Rectal smooth muscle tissue (tissue), 1 donor: ENCODE data around the gene NXPH4.

Source experiments
- H3K27ac ChIP-seq: one replicate; pipeline ENCODE4 v1.7.0; 2013; ENCODE audit warnings: low read depth, low read length, inconsistent platforms
- H3K27me3 ChIP-seq: one replicate; pipeline ENCODE4 v1.7.0; 2013; ENCODE audit warnings: low read length; ENCODE audit not compliant: control insufficient read depth, insufficient read depth
- H3K36me3 ChIP-seq: one replicate; pipeline ENCODE4 v1.7.0; 2013; ENCODE audit warnings: low read length; ENCODE audit not compliant: control insufficient read depth, insufficient read depth
- H3K4me1 ChIP-seq: one replicate; pipeline ENCODE4 v1.7.0; 2013; ENCODE audit warnings: low read length; ENCODE audit not compliant: control insufficient read depth, insufficient read depth
- H3K4me3 ChIP-seq: one replicate; pipeline ENCODE4 v1.7.0; 2013; ENCODE audit warnings: low read length
- H3K9ac ChIP-seq: one replicate; pipeline ENCODE4 v1.7.0; 2013; ENCODE audit warnings: low read length

Gene NXPH4

DNA sequence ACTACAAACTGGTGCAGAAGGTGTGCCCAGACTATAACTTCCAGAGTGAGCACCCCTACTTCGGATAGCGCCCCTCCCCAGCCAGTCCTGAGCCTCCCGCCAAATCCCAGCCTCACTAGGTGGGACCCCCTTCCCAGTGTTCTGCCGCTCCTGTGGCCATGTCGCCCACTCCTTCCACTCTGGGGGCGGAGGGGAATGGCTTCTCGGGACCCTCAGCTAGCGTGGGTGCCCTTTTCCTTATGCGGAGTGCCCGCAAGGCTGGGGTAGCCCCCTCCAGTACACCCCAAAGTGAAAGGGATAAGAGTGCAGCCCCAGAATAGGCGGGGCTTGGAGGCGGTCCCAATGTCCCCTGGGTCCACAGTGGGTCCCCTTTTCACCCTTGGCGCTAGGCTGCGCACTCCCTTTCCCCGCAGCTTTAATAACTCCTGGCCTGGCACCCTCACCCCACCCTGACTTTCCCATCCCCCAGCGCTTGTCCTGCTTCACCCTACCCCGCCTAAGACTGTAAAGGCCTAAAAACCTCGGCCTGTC is 9.2 kb downstream of the NXPH4 start:
- Histone ChIP-seq H3K4me3 (no peak overlapping the region), H3K27ac (no peak overlapping the region), H3K27me3 (peaks cover 50% of the 10 kb centered on the region), H3K4me1 (no peaks in the 10 kb centered on the region), H3K36me3 (no peaks in the 10 kb centered on the region), H3K9ac (no peak overlapping the region)

DNA sequence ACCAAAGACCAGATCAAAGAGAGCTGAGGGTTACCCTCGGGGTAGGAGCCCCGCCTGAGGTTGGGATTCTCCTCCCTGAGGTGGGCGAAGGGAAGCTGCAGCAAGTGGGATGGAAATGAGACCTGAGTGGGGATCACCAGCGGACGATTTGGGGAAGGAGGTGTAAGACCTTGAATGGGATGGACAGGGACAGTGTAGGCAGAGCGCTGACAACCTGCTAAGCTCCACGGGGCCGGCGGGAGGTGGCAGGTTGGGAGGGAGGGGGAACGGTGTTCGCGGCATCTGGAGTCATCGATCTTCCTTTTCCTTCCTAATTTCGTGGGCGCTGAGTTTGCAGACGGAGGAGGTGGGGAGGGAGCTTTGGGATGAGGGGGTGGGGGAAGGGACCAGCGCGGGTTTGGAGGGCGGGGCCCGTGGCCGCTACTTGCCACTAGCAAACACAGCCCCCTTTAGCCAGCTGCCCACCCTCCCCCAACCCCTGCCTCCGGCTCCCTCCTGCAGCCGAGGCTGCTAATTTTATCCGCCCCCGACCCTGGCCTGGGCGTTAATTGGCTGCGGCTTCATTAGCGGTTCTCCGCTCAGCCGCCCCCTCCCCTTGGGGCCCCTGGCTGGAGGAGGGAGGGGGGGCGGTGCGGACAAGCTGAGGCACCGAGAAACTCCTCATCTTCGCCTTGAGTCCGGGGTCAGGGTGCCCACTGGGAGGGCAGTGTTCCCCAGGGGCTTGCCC is 10.2 kb downstream of the NXPH4 start:
- Histone ChIP-seq H3K36me3 (peaks cover 4% of the 10 kb centered on the region), H3K27me3 (peaks cover 40% of the 10 kb centered on the region), H3K27ac (no peak overlapping the region), H3K4me1 (no peaks in the 10 kb centered on the region), H3K4me3 (no peak overlapping the region), H3K9ac (no peak overlapping the region)

DNA sequence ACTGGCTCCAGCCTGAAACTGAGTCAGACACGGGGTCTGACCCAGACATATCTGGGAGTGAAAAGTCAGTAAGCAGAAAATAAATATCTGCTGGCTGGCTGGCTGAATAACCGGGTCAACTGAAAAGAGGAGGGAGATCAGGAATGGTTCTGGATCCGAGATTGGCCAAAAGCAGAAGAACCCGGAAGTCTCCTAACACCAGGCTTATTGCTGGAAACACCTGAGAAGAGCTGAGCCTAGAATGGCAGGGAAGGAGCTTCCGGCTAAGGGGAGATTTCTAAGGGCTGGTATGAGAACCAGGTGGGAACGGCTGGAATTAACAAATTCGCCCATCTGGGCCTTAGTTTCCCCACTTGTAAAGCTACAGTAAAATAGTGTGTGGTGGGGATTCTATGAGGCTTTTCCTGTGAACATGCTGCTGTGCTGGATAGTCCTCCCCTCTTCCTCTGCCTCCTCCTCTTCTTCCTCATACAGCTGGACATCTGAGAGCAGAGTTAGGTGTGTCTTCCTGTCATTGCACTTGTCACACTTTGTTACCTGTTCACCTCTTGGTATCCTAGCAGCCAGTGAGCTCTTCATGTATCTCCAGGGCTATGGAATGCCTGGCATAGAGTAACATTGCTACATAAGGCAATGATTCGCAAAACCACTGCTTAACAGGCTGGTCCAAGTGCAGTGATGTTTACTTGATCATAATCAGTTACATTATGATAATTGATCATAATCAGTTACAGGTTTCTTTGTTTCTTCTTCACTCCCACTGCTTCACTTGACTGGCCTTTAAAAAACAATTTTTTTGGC is 10.9 kb downstream of the NXPH4 start:
- Histone ChIP-seq H3K9ac (no peak overlapping the region), H3K36me3 (peaks cover 12% of the 10 kb centered on the region), H3K4me3 (no peak overlapping the region), H3K27me3 (peaks cover 33% of the 10 kb centered on the region), H3K4me1 (no peaks in the 10 kb centered on the region), H3K27ac (no peak overlapping the region)

DNA sequence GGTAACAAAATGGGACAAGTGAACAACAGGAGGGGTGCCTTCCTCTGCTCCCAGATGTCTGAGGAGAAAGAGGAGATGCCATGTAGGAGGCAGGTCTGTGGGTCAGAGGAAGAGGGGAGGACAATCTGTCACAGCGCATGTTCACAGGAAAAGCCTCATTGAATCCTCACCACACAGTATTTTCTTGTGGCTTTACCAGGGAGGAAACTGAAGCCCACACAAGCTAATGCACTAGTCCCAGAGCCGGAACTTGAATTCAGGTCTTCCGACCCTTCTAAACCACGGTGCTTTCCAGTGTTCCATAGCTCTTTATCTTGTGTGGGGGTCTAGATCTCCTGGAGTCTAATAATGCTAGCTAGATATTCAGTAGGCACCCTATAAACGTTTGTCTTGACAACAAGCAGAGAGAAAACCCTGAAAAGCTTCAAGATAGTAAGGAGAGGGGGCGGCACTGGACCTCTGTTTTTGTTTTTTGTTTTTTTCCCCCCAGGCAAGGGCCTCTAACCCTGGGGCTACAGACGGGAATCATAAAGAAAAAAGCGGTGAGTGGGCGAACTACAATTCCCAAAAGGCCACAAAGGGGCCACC is 12.5 kb downstream of the NXPH4 start:
- Histone ChIP-seq H3K4me1 (no peaks in the 10 kb centered on the region), H3K27me3 (peaks cover 18% of the 10 kb centered on the region), H3K36me3 (peaks cover 25% of the 10 kb centered on the region), H3K9ac (no peak overlapping the region), H3K4me3 (peak overlapping the region; percentile 77), H3K27ac (no peak overlapping the region)

DNA sequence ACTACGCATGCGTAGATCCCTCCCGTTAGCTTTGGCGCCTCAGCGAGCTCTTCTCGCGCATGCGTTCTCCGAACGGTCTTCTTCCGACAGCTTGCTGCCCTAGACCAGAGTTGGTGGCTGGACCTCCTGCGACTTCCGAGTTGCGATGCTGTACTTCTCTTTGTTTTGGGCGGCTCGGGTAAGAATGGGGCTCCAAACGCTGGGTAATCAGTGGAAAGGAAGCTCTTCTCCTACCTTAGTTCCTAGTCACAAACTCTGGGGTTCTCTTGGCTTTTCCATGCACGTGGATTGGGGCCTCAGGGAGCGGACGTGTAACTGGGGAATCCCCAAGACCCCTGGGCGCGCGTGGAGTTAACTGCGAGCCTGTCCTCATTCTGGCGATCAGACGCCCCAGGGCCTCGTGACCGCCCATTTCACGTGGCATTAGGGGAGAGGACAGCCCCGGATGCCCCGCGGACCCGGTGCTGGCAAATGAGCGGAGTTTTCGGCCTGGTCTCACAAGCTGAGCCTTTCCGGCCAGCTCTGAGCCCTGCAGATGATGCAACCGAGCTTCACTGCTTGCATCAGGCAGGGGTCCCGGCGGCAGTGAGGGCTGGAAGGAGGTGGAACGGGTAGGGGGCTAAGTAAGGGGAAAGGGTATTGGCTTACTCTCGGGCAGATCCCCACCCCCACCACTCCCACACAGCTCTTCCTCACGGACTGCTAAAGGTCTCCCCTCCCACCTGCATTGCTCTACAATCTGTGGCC is 13.2 kb downstream of the NXPH4 start, which contains the start of gene SHMT2:
Gene SHMT2 (plus strand): TSS at position 78 of the 747 bp plus-strand sequence. CDS start 68 bp downstream, at position 146.
- Histone ChIP-seq H3K4me3 (peak within 1 kb of the TSS; percentile 77), H3K27me3 (peaks cover 12% of the 10 kb centered on the region), H3K4me1 (no peaks in the 10 kb centered on the region), H3K36me3 (peaks cover 25% of the 10 kb centered on the region), H3K27ac (no peak within 1 kb of the TSS), H3K9ac (no peak within 1 kb of the TSS)

DNA sequence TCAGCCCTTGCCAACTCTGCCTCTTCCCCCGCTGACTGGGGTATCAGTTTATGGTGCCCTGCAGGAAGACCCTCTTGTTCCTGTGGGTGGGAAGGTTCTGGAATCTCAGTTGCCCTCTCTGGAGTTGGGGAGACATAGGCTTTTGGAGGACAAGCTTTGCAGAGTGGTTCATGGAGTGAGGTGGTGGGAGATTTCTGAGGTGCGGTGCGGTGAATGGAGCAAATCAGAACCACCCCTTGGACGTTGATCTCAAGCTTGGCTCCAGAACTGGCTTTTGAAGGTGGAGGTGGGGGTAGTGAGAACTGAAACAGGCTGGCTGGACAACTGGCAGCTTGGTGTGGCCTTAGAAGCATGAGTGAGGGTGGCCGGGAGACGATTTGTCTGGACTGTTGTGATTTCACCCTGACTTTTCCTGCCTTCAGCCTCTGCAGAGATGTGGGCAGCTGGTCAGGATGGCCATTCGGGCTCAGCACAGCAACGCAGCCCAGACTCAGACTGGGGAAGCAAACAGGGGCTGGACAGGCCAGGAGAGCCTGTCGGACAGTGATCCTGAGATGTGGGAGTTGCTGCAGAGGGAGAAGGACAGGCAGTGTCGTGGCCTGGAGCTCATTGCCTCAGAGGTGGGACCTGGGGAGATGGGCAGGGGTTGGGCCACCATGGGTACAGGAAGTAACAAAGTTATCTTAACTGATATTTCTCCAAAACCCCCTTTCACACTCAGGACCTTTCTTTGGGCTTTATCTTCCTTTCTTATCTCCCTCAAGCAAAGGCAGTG is 14.0 kb downstream of the NXPH4 start:
- peaks cover 25% of the 10 kb centered on the region for H3K36me3 ChIP-seq
- H3K27ac ChIP-seq: no peak overlapping the region
- no peak overlapping the region for H3K9ac ChIP-seq
- no peaks in the 10 kb centered on the region for H3K4me1 ChIP-seq
- peaks cover 11% of the 10 kb centered on the region for H3K27me3 ChIP-seq
- H3K4me3 ChIP-seq: peak overlapping the region; percentile 77

DNA sequence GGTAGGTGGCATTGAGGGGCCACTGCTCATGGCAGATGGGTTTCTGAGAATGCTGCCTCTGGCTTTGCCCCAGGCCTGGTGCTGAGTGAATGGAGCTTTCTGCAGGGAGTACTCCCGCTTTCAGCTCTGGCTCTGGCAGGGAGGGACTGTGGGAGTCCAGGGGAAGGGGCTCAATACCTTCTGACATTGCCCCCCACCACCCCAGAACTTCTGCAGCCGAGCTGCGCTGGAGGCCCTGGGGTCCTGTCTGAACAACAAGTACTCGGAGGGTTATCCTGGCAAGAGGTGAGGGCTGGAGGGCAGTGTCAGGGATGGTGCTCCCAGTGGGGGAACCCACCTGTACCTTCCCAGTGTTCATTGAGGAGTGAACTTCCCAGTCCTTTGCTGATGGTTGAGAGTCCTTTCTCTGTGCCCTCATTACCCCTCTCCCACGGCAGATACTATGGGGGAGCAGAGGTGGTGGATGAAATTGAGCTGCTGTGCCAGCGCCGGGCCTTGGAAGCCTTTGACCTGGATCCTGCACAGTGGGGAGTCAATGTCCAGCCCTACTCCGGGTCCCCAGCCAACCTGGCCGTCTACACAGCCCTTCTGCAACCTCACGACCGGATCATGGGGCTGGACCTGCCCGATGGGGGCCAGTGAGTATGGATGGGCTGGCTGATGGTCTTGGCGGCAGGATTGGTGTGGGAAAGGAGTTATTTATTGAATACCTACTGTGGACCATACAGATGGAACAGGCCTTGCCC is 14.9 kb downstream of the NXPH4 start:
- Histone ChIP-seq H3K4me3 (no peak overlapping the region), H3K27ac (no peak overlapping the region), H3K4me1 (no peaks in the 10 kb centered on the region), H3K27me3 (peaks cover 5% of the 10 kb centered on the region), H3K9ac (no peak overlapping the region), H3K36me3 (peaks cover 25% of the 10 kb centered on the region)

DNA sequence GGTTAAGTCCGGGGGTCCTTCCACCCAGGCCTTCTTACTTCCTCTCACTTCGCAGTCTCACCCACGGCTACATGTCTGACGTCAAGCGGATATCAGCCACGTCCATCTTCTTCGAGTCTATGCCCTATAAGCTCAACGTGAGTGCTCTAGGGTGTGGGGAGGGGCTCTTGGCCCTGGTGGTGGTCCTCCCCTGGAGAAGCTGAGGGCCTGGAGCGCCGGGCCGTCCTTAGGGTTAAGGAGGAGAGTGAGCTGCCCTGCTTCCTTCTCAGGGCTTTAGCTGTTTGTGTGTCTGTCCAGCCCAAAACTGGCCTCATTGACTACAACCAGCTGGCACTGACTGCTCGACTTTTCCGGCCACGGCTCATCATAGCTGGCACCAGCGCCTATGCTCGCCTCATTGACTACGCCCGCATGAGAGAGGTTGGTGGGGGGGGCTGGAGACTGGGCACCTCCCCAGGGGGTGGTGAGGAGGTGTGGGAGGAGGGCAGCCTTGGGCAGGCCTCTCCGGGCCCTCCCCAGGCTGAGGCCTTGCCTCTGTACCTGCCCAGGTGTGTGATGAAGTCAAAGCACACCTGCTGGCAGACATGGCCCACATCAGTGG is 15.7 kb downstream of the NXPH4 start:
- Histone ChIP-seq H3K27me3 (peaks cover 5% of the 10 kb centered on the region), H3K4me3 (no peak overlapping the region), H3K9ac (no peak overlapping the region), H3K4me1 (no peaks in the 10 kb centered on the region), H3K27ac (no peak overlapping the region), H3K36me3 (peaks cover 25% of the 10 kb centered on the region)

DNA sequence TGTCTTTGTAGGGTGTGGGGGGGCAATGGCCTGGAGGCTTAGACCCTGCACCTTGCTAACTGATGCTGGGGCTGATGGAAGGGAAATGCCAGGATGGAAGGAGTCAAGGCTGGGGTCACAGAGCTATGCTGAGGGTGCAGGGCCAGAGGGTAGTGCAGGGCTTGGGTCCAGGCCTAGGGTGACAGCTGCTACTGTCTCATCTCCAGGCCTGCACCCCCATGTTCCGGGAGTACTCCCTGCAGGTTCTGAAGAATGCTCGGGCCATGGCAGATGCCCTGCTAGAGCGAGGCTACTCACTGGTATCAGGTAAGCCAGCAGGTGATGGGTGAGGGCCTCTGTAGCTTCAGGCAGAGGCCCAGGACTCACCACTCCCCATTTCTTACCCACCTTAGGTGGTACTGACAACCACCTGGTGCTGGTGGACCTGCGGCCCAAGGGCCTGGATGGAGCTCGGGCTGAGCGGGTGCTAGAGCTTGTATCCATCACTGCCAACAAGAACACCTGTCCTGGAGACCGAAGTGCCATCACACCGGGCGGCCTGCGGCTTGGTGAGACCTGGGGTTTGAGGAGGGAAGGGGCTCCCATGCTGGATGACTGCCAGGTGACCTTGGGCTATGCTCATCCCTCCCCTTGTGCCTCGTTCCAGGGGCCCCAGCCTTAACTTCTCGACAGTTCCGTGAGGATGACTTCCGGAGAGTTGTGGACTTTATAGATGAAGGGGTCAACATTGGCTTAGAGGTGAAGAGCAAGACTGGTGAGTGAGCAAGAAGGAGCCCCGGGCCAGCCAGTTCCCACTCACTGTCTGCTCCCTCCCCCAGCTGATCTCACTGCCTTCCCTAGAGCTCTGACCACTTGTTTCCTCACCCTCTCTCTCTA is 17.0 kb downstream of the NXPH4 start:
- Histone ChIP-seq H3K36me3 (peaks cover 25% of the 10 kb centered on the region), H3K27me3 (peaks cover 18% of the 10 kb centered on the region), H3K4me3 (no peak overlapping the region), H3K27ac (no peak overlapping the region), H3K9ac (no peak overlapping the region), H3K4me1 (no peaks in the 10 kb centered on the region)

DNA sequence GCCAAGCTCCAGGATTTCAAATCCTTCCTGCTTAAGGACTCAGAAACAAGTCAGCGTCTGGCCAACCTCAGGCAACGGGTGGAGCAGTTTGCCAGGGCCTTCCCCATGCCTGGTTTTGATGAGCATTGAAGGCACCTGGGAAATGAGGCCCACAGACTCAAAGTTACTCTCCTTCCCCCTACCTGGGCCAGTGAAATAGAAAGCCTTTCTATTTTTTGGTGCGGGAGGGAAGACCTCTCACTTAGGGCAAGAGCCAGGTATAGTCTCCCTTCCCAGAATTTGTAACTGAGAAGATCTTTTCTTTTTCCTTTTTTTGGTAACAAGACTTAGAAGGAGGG is 17.6 kb downstream of the NXPH4 start:
- H3K27ac ChIP-seq: no peak overlapping the region
- no peaks in the 10 kb centered on the region for H3K4me1 ChIP-seq
- H3K27me3 ChIP-seq: peaks cover 19% of the 10 kb centered on the region
- peaks cover 25% of the 10 kb centered on the region for H3K36me3 ChIP-seq
- no peak overlapping the region for H3K9ac ChIP-seq
- no peak overlapping the region for H3K4me3 ChIP-seq
